ENCODE data around the gene UBE2D3. TPM values are rescaled to one million over a fixed set of nuclear protein-coding genes. Genes with fewer than 3 reads are reported as not detected.

Gene UBE2D3
- total RNA-seq, 6 experiments from 2014 or later: 127 to 304 (median 190) TPM

GRCh38 chr4:102761296-102761701 lies 66.1 kb downstream of the UBE2D3 start:
- H3K27me3 ChIP-seq: no peaks in the 10 kb centered on the region
- intact Hi-C loops (cut with DNase I): no loop called here
- H3K27ac ChIP-seq: peak overlapping the region; percentile 79 to 93 (median 87)
- 7% methylated on average over 9 of the region's 15 CpGs for WGBS (ENCODE audit: insufficient coverage, low coverage, low lambda C conversion rate, missing lambda C conversion rate)
- peaks cover 0 to 13% (median 4%) of the 10 kb centered on the region in 4 donors for H3K4me1 ChIP-seq
- H3K9me3 ChIP-seq: no peaks in the 10 kb centered on the region
- H3K36me3 ChIP-seq: no peaks in the 10 kb centered on the region
- H3K4me3 ChIP-seq: peak overlapping the region; percentile 93 to 95 (median 95)
- no peak for DNase-seq
- peak; percentile 10 to 45 (median 12) for ATAC-seq
- TF ChIP-seq CTCF (IDR thresholded peaks at IDR 0.05): no peak
- TF ChIP-seq POLR2A (IDR thresholded peaks at IDR 0.05): no peak

- H3K27me3 ChIP-seq: no peaks in the 10 kb centered on the region
- 0% methylated on average over 26 of the region's 60 CpGs for WGBS (ENCODE audit: insufficient coverage, low coverage, low lambda C conversion rate, missing lambda C conversion rate)
- intact Hi-C loops (cut with DNase I): no loop called here
- H3K9me3 ChIP-seq: no peaks in the 10 kb centered on the region
- peak; percentile 96 to 99 (median 96) for ATAC-seq
- peaks cover 0 to 13% (median 4%) of the 10 kb centered on the region in 4 donors for H3K4me1 ChIP-seq
- H3K4me3 ChIP-seq: peak within 1 kb of the TSS; percentile 93 to 95 (median 95)
- peak; percentile 91 to 93 (median 93) for DNase-seq
- H3K27ac ChIP-seq: peak within 1 kb of the TSS; percentile 79 to 93 (median 87)
- TF ChIP-seq POLR2A (IDR thresholded peaks at IDR 0.05): peak; percentile 81
- TF ChIP-seq CTCF (IDR thresholded peaks at IDR 0.05): no peak
- no peaks in the 10 kb centered on the region for H3K36me3 ChIP-seq
Observed at GRCh38 chr4:102760645-102761295, 66.6 kb downstream of the UBE2D3 start, which contains the start of gene MANBA. TSS of gene MANBA (minus strand) at chr4:102760968. CDS start at chr4:102760894, 74 bp downstream.

GRCh38 chr4:102759831-102760644 lies 67.3 kb downstream of the UBE2D3 start:
- Histone ChIP-seq H3K4me3 (peak overlapping the region; percentile 93 to 95 (median 95)), H3K27ac (peak overlapping the region; percentile 79 to 93 (median 87)), H3K4me1 (peaks cover 0 to 13% (median 4%) of the 10 kb centered on the region in 4 donors), H3K36me3 (no peaks in the 10 kb centered on the region), H3K27me3 (no peaks in the 10 kb centered on the region), H3K9me3 (no peaks in the 10 kb centered on the region)
- TF ChIP-seq CTCF (IDR thresholded peaks at IDR 0.05): no peak
- TF ChIP-seq POLR2A (IDR thresholded peaks at IDR 0.05): no peak
- intact Hi-C loops (cut with DNase I): no loop called here
- peak; percentile 51 to 65 (median 59) for ATAC-seq
- DNase-seq: no peak
- WGBS (ENCODE audit: insufficient coverage, low coverage, low lambda C conversion rate, missing lambda C conversion rate): 2% methylated on average over 23 of the region's 25 CpGs

- TF ChIP-seq POLR2A (IDR thresholded peaks at IDR 0.05) (no peak), CTCF (IDR thresholded peaks at IDR 0.05) (no peak)
- H3K4me1 ChIP-seq: peaks cover 0 to 13% (median 4%) of the 10 kb centered on the region in 4 donors
- ATAC-seq (no peak), DNase-seq (no peak)
- intact Hi-C loops (cut with DNase I): no loop called here
- 82% methylated on average over 11 of the region's 11 CpGs for WGBS (ENCODE audit: insufficient coverage, low coverage, low lambda C conversion rate, missing lambda C conversion rate)
- no peaks in the 10 kb centered on the region for H3K27me3 ChIP-seq
- H3K9me3 ChIP-seq: no peaks in the 10 kb centered on the region
- no peak overlapping the region for H3K4me3 ChIP-seq
- no peaks in the 10 kb centered on the region for H3K36me3 ChIP-seq
- peak overlapping the region in 1 of 3 donors; percentile 3 for H3K27ac ChIP-seq
Observed at GRCh38 chr4:102758241-102759160, 68.8 kb downstream of the UBE2D3 start.

Measured in right lobe of liver (tissue), 6 donors.